ENCODE measurements around the gene GALNT3.
A peak's percentile ranks its signal among the peaks of the same experiment; 100 is the strongest.

GALNT3 gene

DNA sequence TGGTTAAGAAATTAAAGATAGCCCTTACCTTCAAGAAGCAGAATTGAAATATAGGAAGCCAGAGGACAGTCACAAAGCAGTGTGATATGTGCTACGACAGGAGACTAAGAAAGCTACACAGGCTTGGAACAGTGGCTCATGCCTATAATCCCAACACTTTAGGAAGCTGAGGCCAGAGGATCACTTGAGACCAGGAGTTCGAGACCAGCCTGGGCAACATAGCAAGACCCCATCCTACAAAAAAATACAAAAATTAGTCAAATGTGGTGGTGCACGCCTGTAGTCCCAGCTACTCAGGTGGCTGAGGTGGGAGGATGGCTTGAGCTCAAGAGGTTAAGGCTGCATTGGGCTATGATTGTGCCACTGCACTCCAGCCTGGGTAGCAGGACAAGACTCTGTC is 21.9 kb downstream of the GALNT3 start:
- no peak overlapping the region for H3K27ac ChIP-seq
- TF ChIP-seq CTCF (IDR thresholded peaks at IDR 0.05): no peak
- TF ChIP-seq ZFX (IDR thresholded peaks at IDR 0.05; ENCODE audit: borderline replicate concordance): no peak

- H3K27ac ChIP-seq: no peak overlapping the region
- TF ChIP-seq ZFX (IDR thresholded peaks at IDR 0.05; ENCODE audit: borderline replicate concordance) (no peak), CTCF (IDR thresholded peaks at IDR 0.05) (no peak)
Observed at GRCh38 chr2:165766326-165766927, 27.6 kb downstream of the GALNT3 start.

GRCh38 chr2:165762723-165763122 is 31.3 kb downstream of the GALNT3 start:
- no peak for TF ChIP-seq CTCF (IDR thresholded peaks at IDR 0.05)
- TF ChIP-seq ZFX (IDR thresholded peaks at IDR 0.05; ENCODE audit: borderline replicate concordance): no peak
- no peak overlapping the region for H3K27ac ChIP-seq

- H3K27ac ChIP-seq: peak overlapping the region; percentile 74
- TF ChIP-seq CTCF (IDR thresholded peaks at IDR 0.05) (no peak), ZFX (IDR thresholded peaks at IDR 0.05; ENCODE audit: borderline replicate concordance) (no peak)
Observed at GRCh38 chr2:165757906-165758675, 36.0 kb downstream of the GALNT3 start.

DNA sequence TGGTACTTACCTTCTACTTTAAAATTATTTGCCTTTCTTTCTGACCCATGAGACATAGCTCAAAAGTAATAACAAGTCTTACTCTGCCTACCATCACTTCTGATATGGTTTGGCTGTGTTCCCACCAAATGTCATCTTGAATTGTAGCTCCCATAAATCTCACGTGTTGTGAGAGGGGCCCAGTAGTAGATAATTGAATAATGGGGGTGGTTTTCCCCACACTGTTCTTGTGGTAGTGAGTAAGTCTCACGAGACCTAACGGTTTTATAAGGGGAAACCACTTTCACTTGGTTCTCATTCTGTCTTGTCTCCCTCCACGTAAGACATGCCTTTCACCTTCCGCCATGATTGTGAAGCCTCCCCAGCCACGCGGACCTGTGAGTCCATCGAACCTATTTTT is 47.5 kb downstream of the GALNT3 start:
- TF ChIP-seq ZFX (IDR thresholded peaks at IDR 0.05; ENCODE audit: borderline replicate concordance) (no peak), CTCF (IDR thresholded peaks at IDR 0.05) (no peak)
- H3K27ac ChIP-seq: no peak overlapping the region

DNA sequence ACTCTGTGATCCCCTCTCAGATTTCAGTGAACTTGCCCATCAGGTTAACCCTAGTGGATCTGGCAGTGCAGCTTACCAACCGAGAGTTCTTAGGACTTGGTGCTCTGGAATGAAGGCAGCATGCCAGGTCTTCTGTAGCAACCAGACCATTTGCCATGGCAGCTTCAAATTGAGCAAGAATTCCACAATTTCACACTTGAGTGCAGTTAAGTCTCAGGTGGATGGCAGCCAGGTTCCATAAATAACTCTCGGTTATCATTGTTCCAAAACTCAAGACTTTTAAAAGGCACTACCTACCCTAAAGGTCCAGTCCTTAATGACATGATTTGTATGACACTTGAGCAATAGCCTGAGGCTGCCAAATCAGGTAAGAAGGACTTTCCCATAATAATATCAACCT is 48.1 kb downstream of the GALNT3 start:
- no peak for TF ChIP-seq ZFX (IDR thresholded peaks at IDR 0.05; ENCODE audit: borderline replicate concordance)
- no peak for TF ChIP-seq CTCF (IDR thresholded peaks at IDR 0.05)

GRCh38 chr2:165743442-165743841 is 50.6 kb downstream of the GALNT3 start:
- no peak for TF ChIP-seq CTCF (IDR thresholded peaks at IDR 0.05)
- no peak for TF ChIP-seq ZFX (IDR thresholded peaks at IDR 0.05; ENCODE audit: borderline replicate concordance)
- no peak overlapping the region for H3K27ac ChIP-seq

More for the DNA sequence above, 48.1 kb downstream of the GALNT3 start:
- no peak overlapping the region for H3K27ac ChIP-seq

All from 22Rv1 (cell line).